Right kidney (tissue), 1 donor: ENCODE results near the gene LRFN4.
A peak's percentile ranks its signal among the peaks of the same experiment; 100 is the strongest.

ENCODE experiments used
- DNase-seq: peaks from one replicate; pipeline ENCODE4 v3.0.0-alpha.2; 2016

LRFN4 gene

DNA sequence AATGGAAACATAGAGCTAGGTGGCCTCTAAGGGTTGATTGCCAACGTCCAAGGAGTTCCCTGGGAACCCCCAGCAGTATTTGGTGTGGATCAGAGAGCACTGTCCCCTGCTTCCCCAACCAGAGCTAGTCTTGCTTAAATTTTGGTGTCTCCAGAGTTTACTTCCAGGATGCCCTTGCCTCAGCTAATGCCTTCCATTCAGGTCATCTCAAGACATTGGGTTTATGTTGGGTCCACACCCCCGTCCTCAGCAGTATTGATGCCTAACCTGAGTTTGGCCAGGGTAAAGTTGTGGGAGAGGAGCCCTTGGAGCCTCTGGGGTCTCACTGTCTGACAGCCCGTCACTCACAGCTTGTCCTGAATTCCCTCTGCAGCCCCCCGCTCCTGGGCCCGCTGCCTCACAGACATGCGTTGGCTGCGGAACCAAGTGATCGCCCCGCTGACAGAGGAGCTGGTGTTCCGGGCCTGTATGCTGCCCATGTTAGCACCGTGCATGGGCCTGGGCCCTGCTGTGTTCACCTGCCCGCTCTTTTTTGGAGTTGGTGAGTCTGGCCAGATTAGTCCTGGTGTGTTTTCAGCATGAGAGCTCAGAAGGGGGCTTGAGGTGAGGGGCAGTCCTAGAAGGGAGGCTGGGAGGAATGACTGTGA, 12.2 kb upstream of the LRFN4 start:
- DNase-seq = no peak

DNA sequence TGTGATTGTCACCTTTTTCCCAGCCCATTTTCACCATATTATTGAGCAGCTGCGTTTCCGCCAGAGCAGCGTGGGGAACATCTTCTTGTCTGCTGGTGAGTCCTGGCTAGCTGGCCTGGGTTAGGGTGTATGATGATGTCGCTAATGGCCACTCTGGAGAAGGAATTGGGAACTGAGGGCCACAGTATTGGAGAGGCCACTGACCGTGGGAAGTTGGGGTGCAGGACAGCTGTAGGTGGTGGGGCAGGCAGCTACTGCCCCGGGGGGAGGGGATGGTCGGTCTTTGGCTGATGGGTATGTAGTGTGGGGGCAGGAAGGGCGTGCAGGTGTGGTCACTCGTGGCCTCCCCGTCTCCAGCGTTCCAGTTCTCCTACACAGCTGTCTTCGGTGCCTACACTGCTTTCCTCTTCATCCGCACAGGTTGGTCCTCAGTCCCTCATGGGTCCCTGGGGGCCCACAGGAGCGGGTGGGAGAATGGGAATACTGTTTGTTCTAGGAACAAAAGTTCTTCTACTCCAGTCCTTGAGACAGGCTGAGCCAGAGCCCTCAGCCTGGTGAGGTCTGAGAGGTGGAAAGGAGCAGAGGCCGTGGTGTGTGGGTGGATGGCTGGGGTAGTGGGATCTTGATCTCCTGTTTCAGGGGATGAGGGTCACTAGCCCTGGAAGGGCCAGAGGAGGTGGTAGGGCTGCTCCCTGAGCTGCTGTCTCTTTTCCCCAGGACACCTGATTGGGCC, 11.6 kb upstream of the LRFN4 start:
- no peak for DNase-seq

DNA sequence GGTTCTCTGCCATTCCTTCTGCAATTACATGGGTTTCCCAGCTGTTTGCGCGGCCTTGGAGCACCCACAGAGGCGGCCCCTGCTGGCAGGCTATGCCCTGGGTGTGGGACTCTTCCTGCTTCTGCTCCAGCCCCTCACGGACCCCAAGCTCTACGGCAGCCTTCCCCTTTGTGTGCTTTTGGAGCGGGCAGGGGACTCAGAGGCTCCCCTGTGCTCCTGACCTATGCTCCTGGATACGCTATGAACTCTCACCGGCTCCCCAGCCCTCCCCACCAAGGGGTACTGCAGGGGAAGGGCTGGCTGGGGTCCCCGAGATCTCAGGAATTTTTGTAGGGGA, 11.0 kb upstream of the LRFN4 start:
- DNase-seq = no peak

DNA sequence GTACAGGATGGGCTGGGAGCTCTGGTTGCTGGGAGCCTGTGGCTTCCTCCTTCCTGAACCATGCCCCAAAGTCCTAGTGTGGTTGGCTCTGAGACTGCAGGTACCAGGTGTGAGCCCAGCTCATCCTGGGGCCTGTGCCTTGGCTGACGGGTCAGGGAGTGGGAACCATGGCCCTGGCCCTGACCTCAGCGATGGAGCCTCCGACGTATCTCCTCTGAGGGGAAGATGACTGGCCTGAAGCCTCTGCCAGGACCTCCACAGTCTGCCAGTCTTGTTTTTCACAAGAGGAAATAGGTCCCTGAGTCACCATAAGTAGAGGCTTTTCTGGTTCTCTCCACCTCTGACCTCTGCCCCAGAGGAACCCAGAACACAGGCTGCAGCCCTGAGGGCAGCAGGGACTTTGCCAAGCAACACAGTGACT, 10.2 kb upstream of the LRFN4 start:
- DNase-seq = no peak

DNA sequence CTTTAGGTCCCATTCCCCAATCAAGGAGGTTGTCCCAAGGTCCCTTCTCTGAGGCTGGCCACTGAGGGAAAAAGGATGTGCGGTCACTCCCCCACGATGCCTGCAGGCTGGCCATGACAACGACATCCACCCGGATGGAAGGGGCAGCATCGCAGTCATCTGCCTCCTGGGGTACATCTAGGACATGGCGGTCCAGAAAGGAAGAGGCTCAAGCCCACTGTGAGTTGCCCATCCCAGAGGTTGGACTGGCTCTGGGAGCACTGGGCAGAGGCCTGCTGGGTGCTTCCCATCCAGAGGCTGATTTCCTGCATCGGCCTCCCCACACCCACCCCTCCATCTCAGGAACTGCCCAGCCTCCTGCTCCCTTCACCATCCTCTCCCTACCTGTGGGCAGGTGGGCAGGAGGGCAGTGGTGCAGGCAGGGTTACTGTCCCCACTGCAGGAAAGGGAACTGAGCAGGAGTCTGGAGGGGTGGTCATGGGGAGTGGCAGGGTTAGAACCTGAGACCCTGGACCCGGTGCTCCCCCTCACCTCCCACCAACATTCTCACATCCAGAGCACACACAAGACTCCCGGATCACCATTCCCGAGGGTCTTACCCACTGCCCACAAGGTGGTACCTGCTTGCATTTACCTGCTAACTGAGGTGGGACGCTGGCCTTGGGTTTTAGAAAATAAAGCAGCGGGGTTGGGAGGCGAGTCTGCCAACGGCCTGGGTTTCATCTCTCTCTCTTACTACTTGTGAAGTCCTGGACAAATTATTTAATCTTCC, 9.2 kb upstream of the LRFN4 start:
- DNase-seq = no peak

DNA sequence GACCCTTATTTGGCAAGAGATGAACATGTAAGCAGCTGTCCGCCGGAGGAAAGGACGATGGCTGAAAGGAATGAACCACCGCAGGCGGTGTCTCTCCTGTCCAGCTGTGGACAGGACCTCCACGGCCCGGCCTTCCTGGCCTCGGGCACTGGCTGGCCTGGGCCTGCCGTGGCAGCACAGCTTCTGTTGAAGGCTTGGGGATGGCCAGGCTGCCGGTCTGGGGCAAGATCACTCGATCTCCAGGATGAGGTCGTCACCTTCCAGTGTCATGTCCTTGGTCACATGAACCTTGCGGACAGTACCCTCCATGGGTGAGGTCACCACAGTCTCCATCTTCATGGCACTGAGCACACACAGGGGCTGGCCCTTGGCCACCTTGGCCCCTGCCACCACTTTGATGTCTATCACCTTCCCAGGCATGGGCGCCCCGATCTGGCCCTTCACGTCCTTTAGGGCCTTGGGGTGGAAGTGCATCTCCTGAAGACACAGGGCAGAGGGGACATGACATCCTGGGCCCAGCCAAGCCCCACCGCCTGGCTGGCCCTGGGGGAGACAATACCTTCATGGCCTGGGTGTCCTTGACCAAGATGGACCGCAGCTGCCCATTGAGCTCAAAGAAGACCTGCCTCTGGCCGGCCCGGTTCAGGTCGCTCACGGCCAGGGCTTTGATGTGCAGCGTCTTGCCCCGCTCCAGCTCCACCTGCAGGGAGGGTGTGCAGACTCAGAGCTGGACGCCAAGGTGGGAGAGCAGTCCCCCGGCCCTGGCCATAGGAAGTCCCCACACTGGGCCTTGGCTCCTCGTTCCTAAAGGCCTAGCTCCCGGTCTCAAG, 8.0 kb upstream of the LRFN4 start:
- DNase-seq = no peak

DNA sequence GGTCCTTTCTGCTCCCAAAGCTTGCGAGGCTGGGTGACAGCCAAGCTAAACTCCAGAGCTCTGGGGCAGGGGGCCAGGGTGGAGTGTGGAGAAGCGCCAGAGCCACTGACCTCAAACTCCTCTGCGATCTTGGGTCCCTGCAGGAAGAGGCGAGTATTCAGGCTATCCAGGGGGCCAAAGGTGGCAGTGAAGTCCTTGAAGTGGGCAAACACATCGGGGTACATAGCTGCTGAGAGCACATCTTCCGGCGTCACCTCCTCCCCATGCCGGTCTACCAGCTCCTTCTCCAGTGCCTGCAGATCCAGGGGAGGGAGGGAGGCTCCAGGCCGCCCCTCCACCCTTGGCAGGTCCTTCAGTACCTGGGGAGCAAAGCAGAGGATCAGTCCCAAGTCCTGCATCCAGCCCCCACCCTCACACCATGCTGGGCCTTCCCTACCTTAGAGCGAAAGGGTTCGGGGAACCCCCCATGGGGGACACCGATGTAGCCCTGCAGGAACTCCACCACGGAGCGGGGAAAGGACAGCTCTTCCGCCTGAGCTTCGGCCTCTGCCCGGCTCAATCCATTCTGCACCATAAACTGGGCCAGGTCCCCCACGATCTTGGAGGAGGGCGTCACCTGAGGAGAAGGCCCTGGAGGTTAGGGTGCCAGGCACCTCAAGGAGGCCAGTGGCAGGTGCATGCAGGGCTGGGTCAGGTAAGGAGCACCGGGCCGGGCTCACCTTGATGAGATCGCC, 7.2 kb upstream of the LRFN4 start:
- no peak for DNase-seq

DNA sequence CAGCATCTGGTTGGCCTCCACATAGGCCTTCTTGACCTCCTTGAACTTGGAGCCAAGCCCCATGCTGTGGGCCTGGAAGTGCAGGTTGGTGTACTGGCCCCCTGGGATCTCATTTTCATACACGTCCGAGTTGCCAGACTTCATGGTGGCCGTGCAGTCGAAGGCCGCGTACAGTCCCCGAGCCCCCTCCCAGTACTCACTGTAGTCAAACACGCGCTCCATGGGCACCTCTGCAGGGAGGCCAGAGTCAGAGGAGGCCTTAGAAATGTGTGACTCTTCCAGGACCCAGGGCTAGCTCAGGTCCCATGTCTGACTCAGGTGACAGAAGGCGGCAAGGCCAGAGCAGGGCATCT, 6.7 kb upstream of the LRFN4 start:
- no peak for DNase-seq

DNA sequence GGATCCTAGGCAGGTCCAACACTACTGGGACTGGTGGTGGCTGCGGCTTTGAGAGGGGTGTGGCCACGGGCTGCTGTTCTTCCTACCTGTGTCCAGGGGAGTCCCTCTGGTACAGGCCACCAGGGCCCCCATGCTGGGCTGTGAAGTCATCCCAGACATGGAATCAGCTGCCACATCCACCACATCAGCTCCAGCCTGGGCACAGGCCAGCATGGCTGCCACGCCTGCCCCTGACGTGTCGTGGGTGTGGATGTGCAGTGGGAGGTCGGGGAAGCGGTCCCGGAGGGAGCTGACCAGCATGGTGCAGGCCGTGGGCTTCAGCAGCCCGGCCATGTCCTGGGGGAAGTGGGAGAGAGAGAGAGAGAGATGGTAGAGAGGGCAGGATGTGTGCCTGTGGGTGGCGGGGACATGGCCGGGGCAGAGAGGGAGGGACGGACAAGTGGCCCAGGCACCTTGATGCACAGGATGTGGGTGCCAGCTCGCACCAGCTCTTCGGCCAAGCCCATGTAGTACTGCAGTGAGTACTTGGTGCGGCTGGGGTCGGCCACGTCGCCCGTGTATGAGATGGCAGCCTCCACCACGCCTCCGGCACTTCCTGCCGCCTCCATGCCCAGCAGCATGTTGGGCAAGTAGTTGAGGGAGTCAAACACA, 6.2 kb upstream of the LRFN4 start:
- DNase-seq = no peak

DNA sequence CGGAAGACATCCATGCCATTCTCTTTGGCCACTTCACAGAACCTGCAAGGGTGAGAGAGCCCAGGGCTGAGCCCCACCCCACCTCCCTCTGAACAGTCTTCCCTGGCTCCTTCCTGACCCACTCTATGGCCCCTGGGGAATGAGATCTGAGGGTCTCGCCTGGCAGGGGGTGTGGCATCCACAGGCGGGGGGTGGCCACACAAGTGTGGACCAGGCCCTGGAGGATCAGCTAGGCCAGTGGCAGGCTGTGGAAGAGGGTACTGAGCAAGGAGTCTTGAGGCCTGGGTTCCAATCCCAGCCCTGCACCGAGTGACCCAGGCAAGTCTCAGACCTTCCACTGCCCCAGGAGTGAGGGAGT, 5.6 kb upstream of the LRFN4 start:
- DNase-seq = no peak

DNA sequence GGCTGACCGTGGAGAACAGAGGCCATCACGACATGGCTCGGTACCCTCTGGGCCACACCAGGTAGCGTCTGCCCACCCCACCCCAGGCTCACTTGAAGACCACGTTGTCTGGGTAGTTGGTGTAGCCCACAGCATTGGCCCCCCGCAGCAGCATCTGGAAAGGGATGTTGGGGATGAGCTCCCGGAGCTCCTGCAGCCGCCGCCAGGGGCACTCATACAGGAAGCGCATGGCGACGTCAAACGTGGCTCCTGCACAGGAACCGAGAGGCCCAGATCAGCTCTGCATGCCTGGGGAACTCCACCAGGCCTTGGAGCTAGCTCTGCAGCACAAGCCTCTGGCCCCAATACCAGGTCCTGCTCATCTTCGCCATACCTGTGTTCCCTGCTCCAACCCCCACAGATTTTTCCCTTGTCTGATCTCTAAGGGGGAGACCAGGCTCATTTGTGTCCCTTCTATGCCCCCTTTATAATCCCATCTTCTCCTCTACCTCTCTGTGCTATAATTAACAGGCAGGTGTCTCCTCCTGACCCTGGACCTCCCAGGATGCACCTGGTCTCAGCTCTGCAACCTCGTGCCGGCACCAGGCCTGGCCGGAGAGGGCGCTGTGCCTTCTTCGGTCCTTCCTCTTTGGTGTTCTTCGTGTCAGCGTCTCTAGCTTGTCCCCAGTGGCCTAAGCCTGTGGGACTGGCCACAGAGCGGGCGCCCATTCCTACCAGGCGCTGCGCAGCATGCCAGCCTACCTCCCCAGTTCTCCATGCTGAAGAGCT, 5.0 kb upstream of the LRFN4 start:
- no peak for DNase-seq

DNA sequence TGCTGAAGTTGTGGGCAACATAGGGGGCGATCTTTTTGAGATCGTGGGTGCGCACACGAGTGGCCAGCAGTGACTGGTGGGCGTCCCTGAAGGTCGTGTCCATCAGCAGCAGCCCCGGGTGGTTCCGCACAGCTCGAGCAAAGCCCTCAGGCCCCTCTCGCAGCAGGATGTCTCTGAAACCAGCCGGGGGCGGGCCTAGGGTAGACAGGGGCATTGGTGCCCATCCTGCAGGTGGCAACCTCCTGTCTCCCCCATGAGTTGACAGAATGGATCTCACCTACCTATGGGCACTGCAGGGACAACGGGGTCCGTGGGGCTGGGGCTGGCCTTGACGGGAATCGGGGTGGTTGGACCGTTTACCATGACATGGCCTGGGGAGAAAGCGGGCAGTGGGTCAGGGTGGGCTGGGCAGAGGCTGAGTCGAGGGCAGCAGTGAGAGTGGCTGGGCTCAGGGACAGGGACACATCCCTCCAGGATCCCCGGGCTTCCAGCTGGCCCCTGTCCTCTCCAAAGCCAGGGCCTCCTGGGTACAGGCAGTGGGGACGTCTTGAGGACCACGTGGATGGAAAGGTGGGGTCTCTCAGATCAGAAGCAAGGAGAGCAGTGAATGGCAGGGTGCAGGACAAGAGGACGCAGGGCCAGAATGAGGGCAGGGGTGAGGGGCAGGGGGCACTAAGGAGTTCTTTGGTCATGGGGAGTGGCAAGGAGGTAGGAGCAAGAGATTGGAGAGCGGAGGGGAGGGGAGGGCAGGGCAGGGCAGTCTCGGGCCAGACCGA, 4.2 kb upstream of the LRFN4 start:
- no peak for DNase-seq

DNA sequence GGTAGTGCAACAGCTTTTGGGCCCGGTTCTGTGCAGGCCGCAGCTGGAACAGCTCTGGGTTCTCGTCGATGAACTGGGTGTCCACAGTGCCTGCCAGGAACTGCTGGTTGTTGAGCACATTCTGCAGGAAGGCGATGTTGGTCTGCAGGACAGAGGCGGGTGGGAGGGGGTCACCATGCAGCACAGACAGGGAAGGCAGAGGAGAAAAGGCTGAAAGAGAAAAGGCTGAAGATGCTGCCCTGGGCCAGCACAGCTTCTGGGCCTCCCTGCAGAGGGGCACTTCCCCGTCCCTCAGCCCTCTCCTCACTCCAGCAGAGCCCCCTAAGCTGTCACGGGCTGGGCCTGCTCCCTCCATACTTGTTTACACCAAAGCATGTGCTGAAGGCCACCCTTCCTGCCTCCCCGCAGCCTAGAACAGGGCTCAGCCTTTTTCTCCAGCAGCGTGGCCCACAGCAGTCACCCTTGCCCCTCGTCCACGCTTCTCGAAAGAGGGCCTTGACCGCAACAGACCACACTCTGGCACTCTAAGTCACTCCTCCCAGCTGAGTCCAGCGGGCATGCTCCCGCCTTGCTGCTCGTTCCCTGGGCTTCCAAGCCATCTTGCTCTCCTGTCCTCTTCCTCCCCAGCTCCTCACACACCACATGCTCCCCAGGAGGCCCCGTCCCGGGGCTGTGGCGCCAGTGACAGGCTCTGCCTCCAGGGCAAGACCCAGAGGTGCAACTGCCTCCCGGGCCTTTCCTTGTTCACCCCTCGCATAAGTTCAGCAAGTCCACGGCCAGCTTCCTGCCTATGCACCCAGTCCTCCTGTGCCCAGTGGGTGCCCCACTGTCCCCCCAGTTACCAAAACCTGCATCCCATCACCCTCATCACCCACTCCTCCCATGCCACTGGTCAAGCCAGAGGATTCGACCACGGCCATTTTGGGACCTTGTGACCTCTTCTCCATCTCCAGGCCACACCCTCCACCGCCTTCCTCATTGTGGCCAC, 3.3 kb upstream of the LRFN4 start:
- DNase-seq = no peak

DNA sequence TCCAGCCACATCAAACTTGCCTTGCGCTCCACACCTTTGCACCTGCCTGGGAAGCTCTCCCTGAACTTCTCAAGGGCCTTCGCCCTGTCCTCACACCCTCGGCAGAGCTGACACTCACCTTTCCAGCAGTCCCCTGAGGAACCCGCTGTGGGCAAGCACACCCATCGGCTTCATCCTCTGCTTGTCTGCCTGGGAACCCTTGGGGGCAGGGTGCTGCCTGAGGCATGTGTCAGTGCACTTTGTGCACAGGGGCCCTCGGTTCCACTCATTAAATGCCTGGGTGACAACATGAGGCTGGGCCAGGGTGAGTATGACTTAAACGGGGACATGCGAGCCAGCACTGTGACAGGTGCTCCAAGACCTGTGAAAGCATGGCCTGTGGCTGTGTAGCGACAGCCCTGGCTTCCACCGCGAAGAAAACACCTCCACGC, 2.6 kb upstream of the LRFN4 start:
- no peak for DNase-seq

DNA sequence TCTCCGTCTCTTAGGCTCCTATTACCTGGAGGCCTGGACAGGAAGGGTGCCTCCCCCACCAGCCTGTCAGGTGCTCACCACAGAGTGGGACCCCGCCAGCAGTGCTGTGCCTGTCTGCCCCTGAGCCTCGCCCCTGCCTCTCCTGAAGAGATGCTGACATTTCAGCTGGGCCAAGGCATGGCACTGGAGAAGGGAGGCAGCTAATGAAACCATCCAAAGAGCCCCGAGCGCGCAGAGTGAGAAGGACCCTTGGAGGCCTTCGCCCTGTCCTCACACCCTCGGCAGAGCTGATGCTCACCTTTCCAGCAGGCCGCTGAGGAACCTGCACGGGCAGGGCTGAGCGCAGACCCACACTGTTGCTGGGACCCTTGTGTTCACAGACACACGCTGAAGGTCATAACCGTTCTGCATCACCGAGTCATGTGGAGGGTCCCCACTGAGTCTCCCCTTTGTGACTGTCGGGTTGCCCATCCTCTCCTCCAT, 2.1 kb upstream of the LRFN4 start:
- no peak for DNase-seq

DNA sequence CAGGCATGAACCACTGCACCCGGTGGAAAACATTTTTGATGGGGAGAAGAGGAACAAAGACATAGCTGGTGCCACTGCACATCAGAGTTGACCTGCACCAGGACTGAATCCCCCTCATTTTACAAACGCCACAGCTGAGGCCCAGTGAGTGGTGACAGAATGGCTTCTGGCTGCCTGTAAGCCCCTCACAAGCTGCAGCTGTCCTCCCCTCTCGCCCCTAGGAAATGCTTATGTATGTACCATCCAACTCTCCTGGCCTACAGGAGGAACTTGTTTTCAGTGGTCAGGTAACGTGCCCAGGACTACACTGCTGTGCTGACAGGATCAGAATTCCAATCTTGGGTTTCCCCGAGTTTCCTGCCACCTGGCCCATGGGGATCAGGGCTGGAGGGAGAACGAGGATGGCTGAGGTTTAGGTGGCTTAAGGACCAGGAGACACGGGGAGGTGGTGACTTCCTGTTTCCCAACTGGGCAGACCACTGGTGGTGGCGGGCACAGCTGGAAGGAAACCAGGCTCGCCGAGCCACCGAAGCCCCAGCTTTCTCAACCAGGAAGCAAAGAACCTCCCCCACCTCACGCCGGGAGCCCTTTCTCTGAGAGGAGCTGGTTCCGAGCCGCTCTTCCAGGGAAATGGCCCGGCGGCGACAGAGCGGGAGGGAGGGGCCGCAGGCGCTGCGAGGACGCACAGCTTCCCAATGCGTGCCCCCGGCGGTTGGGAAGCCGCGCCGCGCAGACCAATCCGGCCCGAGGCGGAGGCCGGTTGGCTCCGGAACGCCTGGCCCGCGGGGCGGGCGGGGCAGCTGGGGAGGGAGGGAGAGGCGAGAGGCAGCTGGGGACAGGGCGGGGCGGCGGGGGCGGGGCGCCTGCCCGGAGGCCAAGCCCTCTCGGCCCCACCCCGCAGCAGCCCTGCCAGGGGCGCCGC, 1.0 kb upstream of the LRFN4 start:
- DNase-seq = peak; percentile 87

DNA sequence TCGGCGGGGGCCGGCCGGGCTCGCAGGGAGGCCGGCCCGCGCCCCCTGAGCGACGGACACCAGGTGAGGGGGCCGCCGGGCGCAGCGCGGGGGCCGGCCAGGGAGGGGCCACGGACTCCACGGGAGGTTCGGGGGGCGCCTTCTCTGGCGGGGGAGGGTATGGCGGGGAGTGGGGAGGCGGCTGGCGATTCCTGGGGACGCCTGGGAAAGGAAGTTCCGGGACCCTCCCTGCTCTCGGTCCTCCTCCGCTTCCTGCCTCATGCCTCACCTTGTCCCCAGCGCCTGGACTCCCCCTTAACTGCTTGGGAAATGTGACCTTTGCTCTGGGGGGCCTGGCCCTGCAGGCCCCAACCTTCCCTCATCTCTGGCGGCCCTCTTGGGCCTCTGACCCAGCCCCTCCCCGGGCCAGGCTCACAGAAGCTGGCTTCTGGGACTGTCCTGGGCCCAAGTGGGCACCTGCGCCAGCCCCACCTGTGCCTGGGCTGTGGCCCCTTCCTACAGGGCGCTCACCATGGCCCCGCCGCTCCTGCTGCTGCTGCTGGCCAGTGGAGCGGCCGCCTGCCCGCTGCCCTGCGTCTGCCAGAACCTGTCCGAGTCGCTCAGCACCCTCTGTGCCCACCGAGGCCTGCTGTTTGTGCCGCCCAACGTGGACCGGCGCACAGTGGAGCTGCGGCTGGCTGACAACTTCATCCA, 516 bp downstream of the LRFN4 start:
- peak; percentile 59 for DNase-seq
